BLaER1 treated with 17β-estradiol and CSF1 and Interleukin-3, amounts not matched to agents 10 nM and 100 nM (cell line): ENCODE measurements around the gene AP1G1.

ENCODE experiments used
- H3K27ac ChIP-seq, 11 experiments: shearing (Covaris generic); formaldehyde crosslinking; 2 replicates each; pipeline ENCODE4 v1.8.1; 2022
- H3K27me3 ChIP-seq, 11 experiments: shearing (Covaris generic); formaldehyde crosslinking; 2 replicates each; pipeline ENCODE4 v1.8.1; 2022
- H3K36me3 ChIP-seq, 11 experiments: shearing (Covaris generic); formaldehyde crosslinking; 2 replicates each; pipeline ENCODE4 v1.8.1; 2022
- H3K4me1 ChIP-seq, 10 experiments: shearing (Covaris generic); formaldehyde crosslinking; 2 replicates each; pipeline ENCODE4 v1.8.1; 2022
- H3K4me2 ChIP-seq, 11 experiments: shearing (Covaris generic); formaldehyde crosslinking; 2 replicates each; pipeline ENCODE4 v1.8.1; 2022
- H3K4me3 ChIP-seq, 10 experiments: shearing (Covaris generic); formaldehyde crosslinking; 2 replicates each; pipeline ENCODE4 v1.8.1; 2022
- H3K9ac ChIP-seq, 11 experiments: shearing (Covaris generic); formaldehyde crosslinking; 2 replicates each; pipeline ENCODE4 v1.8.1; 2022
- H3K9me3 ChIP-seq, 11 experiments: shearing (Covaris generic); formaldehyde crosslinking; replicated peaks in 1 of 11; 2 replicates each; pipeline ENCODE4 v1.8.1; 2022
- H4K20me1 ChIP-seq, 11 experiments: shearing (Covaris generic); formaldehyde crosslinking; 2 replicates each; pipeline ENCODE4 v1.8.1; 2022
- Cebpa-rat ChIP-seq, 11 experiments: shearing (Covaris generic); IDR thresholded peaks; 2 replicates each; pipeline ENCODE4 v1.8.1; 2022

The AP1G1 gene

DNA sequence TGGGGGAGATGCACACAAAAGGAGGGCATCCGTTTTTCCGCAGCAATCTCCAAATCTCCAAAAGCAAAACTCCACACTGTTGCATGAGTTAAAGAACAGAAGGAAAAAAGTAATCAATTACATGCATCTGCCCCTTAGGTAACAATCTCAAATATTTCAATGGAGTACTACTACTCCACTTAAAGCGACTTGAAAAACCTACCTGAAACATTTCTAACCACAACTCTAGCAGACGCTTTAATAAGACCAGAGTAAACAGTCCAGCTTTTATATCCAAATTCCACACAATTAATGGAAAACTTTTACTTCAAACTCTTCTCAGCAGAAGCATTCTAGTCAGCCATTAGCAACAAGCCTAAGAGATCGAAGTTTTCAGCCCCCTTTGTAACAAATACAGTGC lies 29.9 kb downstream of the AP1G1 start:
- H4K20me1 ChIP-seq = peaks cover 56 to 97% (median 77%) of the 10 kb centered on the region in 11 experiments
- H3K9ac ChIP-seq = no peak overlapping the region
- H3K36me3 ChIP-seq = peaks cover 81 to 100% (median 92%) of the 10 kb centered on the region in 11 experiments

GRCh38 chr16:71777329-71777728 lies 31.3 kb downstream of the AP1G1 start:
- Histone ChIP-seq H3K4me1 (peaks cover 0 to 15% (median 5%) of the 10 kb centered on the region in 10 experiments; a peak in 11 of 20 replicates), H3K9ac (no peak overlapping the region), H3K27ac (no peak overlapping the region), H3K9me3 (0 out of 22 replicates have a peak, but pooled peaks cover 0 to 2% (median 0%) of the 10 kb centered on the region in 11 experiments), H3K27me3 (no peaks in the 10 kb centered on the region), H3K4me2 (no peak overlapping the region), H3K4me3 (no peak overlapping the region), H4K20me1 (peaks cover 45 to 87% (median 66%) of the 10 kb centered on the region in 11 experiments), H3K36me3 (peaks cover 82 to 100% (median 94%) of the 10 kb centered on the region in 11 experiments)
- TF ChIP-seq Cebpa-rat (IDR thresholded peaks at IDR 0.05) = no peak

More for the DNA sequence above, 29.9 kb downstream of the AP1G1 start:
- no peak overlapping the region for H3K27ac ChIP-seq
- H3K4me3 ChIP-seq = no peak overlapping the region
- H3K9me3 ChIP-seq = no peaks in the 10 kb centered on the region
- no peak overlapping the region for H3K4me2 ChIP-seq
- peaks cover 0 to 15% (median 5%) of the 10 kb centered on the region in 10 experiments; a peak in 11 of 20 replicates for H3K4me1 ChIP-seq
- TF ChIP-seq Cebpa-rat (IDR thresholded peaks at IDR 0.05) = no peak
- no peaks in the 10 kb centered on the region for H3K27me3 ChIP-seq

DNA sequence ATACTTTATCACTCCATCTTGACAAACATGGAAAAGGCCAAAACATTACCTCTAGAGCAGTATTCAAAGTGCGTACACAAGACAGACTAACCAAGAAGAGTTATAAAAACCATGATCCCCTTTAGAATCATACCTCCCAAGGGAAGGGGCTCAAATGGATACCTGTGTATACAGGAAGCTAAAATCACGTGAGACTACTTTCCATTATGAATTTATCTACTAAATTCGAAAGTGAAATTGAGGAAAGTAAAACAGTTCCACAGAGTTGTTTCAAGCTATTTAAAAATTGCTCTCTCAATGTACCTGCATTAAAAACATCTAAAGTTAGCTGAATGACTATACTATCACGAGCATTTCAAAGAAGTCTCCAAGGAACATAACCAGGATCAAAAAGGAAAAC lies 32.7 kb downstream of the AP1G1 start:
- TF ChIP-seq Cebpa-rat (IDR thresholded peaks at IDR 0.05) = no peak
- Histone ChIP-seq H3K9ac (no peak overlapping the region), H3K36me3 (peaks cover 83 to 100% (median 96%) of the 10 kb centered on the region in 11 experiments), H3K9me3 (peaks cover 0 to 12% (median 5%) of the 10 kb centered on the region in 11 experiments; a peak in 9 of 22 replicates), H4K20me1 (peaks cover 36 to 78% (median 52%) of the 10 kb centered on the region in 11 experiments), H3K27ac (no peak overlapping the region), H3K4me2 (no peak overlapping the region), H3K27me3 (no peaks in the 10 kb centered on the region), H3K4me3 (no peak overlapping the region), H3K4me1 (peaks cover 0 to 12% (median 5%) of the 10 kb centered on the region in 10 experiments; a peak in 11 of 20 replicates)

DNA sequence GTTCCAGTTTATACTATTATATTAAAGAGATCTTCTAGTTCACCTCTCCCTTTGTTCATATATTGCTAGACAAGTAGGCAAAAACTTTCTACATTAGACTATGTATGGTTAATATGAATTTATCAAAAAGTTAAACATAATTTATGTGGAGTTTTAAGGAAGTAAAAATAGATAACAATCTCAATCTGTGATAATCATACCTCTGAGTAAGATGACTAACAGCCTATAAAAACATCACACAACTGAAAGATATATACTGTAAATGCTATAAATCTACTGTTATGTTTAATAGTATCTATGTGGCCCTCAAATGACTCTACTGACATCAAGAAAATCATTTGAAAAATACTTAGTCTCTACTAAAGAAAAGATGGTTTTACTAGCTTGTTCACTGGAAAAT lies 37.1 kb downstream of the AP1G1 start:
- H4K20me1 ChIP-seq = peaks cover 0 to 65% (median 12%) of the 10 kb centered on the region in 11 experiments; a peak in 12 of 22 replicates
- H3K36me3 ChIP-seq = peaks cover 86 to 100% (median 97%) of the 10 kb centered on the region in 11 experiments
- H3K9me3 ChIP-seq = peaks cover 0 to 14% (median 7%) of the 10 kb centered on the region in 11 experiments; a peak in 9 of 22 replicates

GRCh38 chr16:71769222-71769621 lies 39.4 kb downstream of the AP1G1 start:
- Histone ChIP-seq H3K4me2 (no peak overlapping the region), H3K4me3 (no peak overlapping the region), H3K4me1 (no peaks in the 10 kb centered on the region), H3K9ac (no peak overlapping the region), H4K20me1 (peaks cover 0 to 60% (median 0%) of the 10 kb centered on the region in 11 experiments; a peak in 7 of 22 replicates), H3K27ac (no peak overlapping the region), H3K36me3 (peaks cover 86 to 100% (median 98%) of the 10 kb centered on the region in 11 experiments), H3K27me3 (no peaks in the 10 kb centered on the region), H3K9me3 (peaks cover 0 to 14% (median 7%) of the 10 kb centered on the region in 11 experiments; a peak in 9 of 22 replicates)
- no peak for TF ChIP-seq Cebpa-rat (IDR thresholded peaks at IDR 0.05)

More for the DNA sequence above, 37.1 kb downstream of the AP1G1 start:
- no peak for TF ChIP-seq Cebpa-rat (IDR thresholded peaks at IDR 0.05)
- Histone ChIP-seq H3K27ac (no peak overlapping the region), H3K4me1 (peaks cover 0 to 6% (median under 1%) of the 10 kb centered on the region in 10 experiments; a peak in 5 of 20 replicates), H3K27me3 (no peaks in the 10 kb centered on the region), H3K4me3 (no peak overlapping the region), H3K9ac (no peak overlapping the region), H3K4me2 (no peak overlapping the region)

GRCh38 chr16:71767060-71767900 lies 41.4 kb downstream of the AP1G1 start:
- peaks cover 0 to 13% (median 7%) of the 10 kb centered on the region in 11 experiments; a peak in 9 of 22 replicates for H3K9me3 ChIP-seq
- no peak for TF ChIP-seq Cebpa-rat (IDR thresholded peaks at IDR 0.05)
- H3K36me3 ChIP-seq = peaks cover 86 to 100% (median 99%) of the 10 kb centered on the region in 11 experiments
- H3K4me1 ChIP-seq = no peaks in the 10 kb centered on the region
- H3K9ac ChIP-seq = no peak overlapping the region
- no peak overlapping the region for H3K27ac ChIP-seq
- H3K4me2 ChIP-seq = no peak overlapping the region
- H3K4me3 ChIP-seq = no peak overlapping the region
- H4K20me1 ChIP-seq = peaks cover 0 to 52% (median 6%) of the 10 kb centered on the region in 11 experiments; a peak in 9 of 22 replicates
- H3K27me3 ChIP-seq = no peaks in the 10 kb centered on the region

- Histone ChIP-seq H3K36me3 (peaks cover 83 to 100% (median 99%) of the 10 kb centered on the region in 11 experiments), H4K20me1 (peaks cover 0 to 23% (median 6%) of the 10 kb centered on the region in 11 experiments; a peak in 11 of 22 replicates), H3K9me3 (no peaks in the 10 kb centered on the region), H3K9ac (no peak overlapping the region), H3K4me2 (no peak overlapping the region), H3K27ac (no peak overlapping the region), H3K4me3 (no peak overlapping the region), H3K27me3 (no peaks in the 10 kb centered on the region), H3K4me1 (no peaks in the 10 kb centered on the region)
- TF ChIP-seq Cebpa-rat (IDR thresholded peaks at IDR 0.05) = no peak
These were observed 46.4 kb downstream of the AP1G1 start for GRCh38 chr16:71762186-71762585.

DNA sequence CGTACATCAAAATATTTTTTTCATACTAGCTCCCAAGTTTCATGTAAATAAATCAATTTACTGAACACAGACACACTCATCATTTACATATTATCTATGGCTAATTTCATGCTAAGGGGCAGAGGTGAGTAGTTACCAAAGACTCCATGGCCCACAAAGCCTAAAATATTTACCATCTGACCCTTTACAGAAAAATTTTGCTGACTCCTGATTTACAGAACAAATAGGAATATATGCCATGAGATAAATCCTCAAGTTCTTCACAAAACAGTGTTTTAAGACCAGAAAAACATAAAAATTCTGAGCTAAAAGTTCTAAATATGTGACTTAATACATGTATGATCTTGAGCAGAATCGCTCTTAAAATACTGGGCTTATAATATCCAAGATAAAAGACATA lies 47.5 kb downstream of the AP1G1 start:
- H3K27ac ChIP-seq = no peak overlapping the region
- H3K4me1 ChIP-seq = no peaks in the 10 kb centered on the region
- no peak overlapping the region for H3K9ac ChIP-seq
- H3K9me3 ChIP-seq = no peaks in the 10 kb centered on the region
- H4K20me1 ChIP-seq = peaks cover 0 to 18% (median 6%) of the 10 kb centered on the region in 11 experiments; a peak in 11 of 22 replicates
- peaks cover 91 to 100% (median 99%) of the 10 kb centered on the region in 11 experiments for H3K36me3 ChIP-seq
- no peak overlapping the region for H3K4me2 ChIP-seq
- TF ChIP-seq Cebpa-rat (IDR thresholded peaks at IDR 0.05) = no peak
- no peaks in the 10 kb centered on the region for H3K27me3 ChIP-seq
- no peak overlapping the region for H3K4me3 ChIP-seq

GRCh38 chr16:71758293-71758760 lies 50.3 kb downstream of the AP1G1 start:
- Histone ChIP-seq H3K4me2 (no peak overlapping the region), H3K9me3 (no peaks in the 10 kb centered on the region), H3K27me3 (no peaks in the 10 kb centered on the region), H4K20me1 (peaks cover 0 to 25% (median 6%) of the 10 kb centered on the region in 11 experiments; a peak in 10 of 22 replicates), H3K4me1 (no peaks in the 10 kb centered on the region), H3K9ac (no peak overlapping the region), H3K36me3 (peaks cover 97 to 100% (median 100%) of the 10 kb centered on the region in 11 experiments), H3K4me3 (no peak overlapping the region), H3K27ac (no peak overlapping the region)
- TF ChIP-seq Cebpa-rat (IDR thresholded peaks at IDR 0.05) = no peak
